ENCODE data around the gene LAMA5.

GRCh38 chr20:62304331-62305148 lies 62.6 kb downstream of the LAMA5 start:
- no peak for TF ChIP-seq POLR2A (IDR thresholded peaks at IDR 0.05; ENCODE audit: low read length)
- TF ChIP-seq GATA1 (IDR thresholded peaks at IDR 0.05; ENCODE audit: low read depth, low read length), result no peak

Data from erythroblast (primary cell).